GM12878 (cell line): Measurements from ENCODE around the gene TOM1L2. TPM values are rescaled to one million over a fixed set of nuclear protein-coding genes. Genes with fewer than 3 reads are reported as not detected.

Source experiments
- ATAC-seq: fragments of 200-7000 bp; cut with Tn5 transposase; 3 replicates; pipeline ENCODE4 v1.9.1; 2020; ENCODE audit warnings: mild to moderate bottlenecking, moderate library complexity
- BruUV-seq: library from RNA; stranded (reverse); fragments of 400-500 nt; replicated peaks from 2 replicates; lab custom pipeline; 2021; lab: Mats Ljungman, UMichigan
- CTCF ChIA-PET: fragments of 300-600 bp; sonication (Branson Sonifier 250); formaldehyde crosslinking; extraction: SDS; loops from one replicate; lab custom pipeline; 2021; ENCODE audit warnings: inconsistent platforms; lab: Yijun Ruan, JAX
- POLR2A ChIA-PET: fragments of 350-600 bp; formaldehyde crosslinking; extraction: SDS; loops from one replicate; lab custom pipeline; 2021; ENCODE audit warnings: inconsistent platforms; lab: Charles Lee
- RAD21 ChIA-PET: fragments of 300-600 bp; sonication (Branson Sonifier 250); formaldehyde crosslinking; loops from one replicate; lab custom pipeline; 2023; ENCODE audit warnings: antibody characterized with exemption; ENCODE audit not compliant: unreplicated experiment; lab: Charles Lee
- SMC1A ChIA-PET: fragments of 300-600 bp; sonication (Branson Sonifier 250); formaldehyde crosslinking; loops from one replicate; lab custom pipeline; 2023; ENCODE audit not compliant: unreplicated experiment, uncharacterized antibody; lab: Charles Lee
- DNase-seq: peaks from one replicate; pipeline ENCODE4 v3.0.0-alpha.2; 2011; ENCODE audit warnings: low read depth, low spot score
- FAIRE-seq: peaks from 3 replicates; lab custom pipeline; 2011; peaks lifted over from hg19 to GRCh38; lab: Jason Lieb, UNC
- H2AFZ ChIP-seq: 2 replicates; pipeline ENCODE4 v1.6.0; 2011; ENCODE audit warnings: low read depth, low read length, control low read depth; ENCODE audit not compliant: control insufficient read depth
- H3K27ac ChIP-seq: 2 replicates; pipeline ENCODE4 v1.5.1; 2011; ENCODE audit warnings: control low read depth; ENCODE audit not compliant: control insufficient read depth, insufficient read depth
- H3K27me3 ChIP-seq, 2 experiments: replicated peaks in 1 of 2; 2 replicates each; pipeline versions ENCODE4 v1.6.0 to v1.6.1; 2011; ENCODE audit warnings: low read length in 1 of 2; ENCODE audit not compliant: control insufficient read depth in 2 of 2, insufficient read depth in 2 of 2
- H3K36me3 ChIP-seq, 2 experiments: 2 replicates each; pipeline ENCODE4 v1.5.1; 2011; ENCODE audit warnings: low read length in 1 of 2; ENCODE audit not compliant: control insufficient read depth in 2 of 2, insufficient read depth in 2 of 2
- H3K4me1 ChIP-seq: 2 replicates; pipeline ENCODE4 v1.6.1; 2011; ENCODE audit warnings: mild to moderate bottlenecking, low read length, moderate library complexity, mixed read lengths; ENCODE audit not compliant: control insufficient read depth, insufficient read depth
- H3K4me2 ChIP-seq: 2 replicates; pipeline ENCODE4 v1.6.0; 2011; ENCODE audit warnings: control low read depth; ENCODE audit not compliant: control insufficient read depth, insufficient read depth
- H3K4me3 ChIP-seq: fragments of 200-600 bp; sonication (generic); 2 replicates; pipeline ENCODE4 v1.5.1; 2016
- H3K79me2 ChIP-seq: 2 replicates; pipeline ENCODE4 v1.6.0; 2011; ENCODE audit warnings: low read length; ENCODE audit not compliant: control insufficient read depth, insufficient read depth
- H3K9ac ChIP-seq: 2 replicates; pipeline ENCODE4 v1.8.0; 2011; ENCODE audit warnings: low read length, control low read depth, mixed read lengths; ENCODE audit not compliant: control insufficient read depth, insufficient read depth
- H3K9me3 ChIP-seq: replicated peaks from 3 replicates; pipeline ENCODE4 v1.5.1; 2011; ENCODE audit warnings: mild to moderate bottlenecking, low read length; ENCODE audit not compliant: control insufficient read depth, insufficient read depth
- H4K20me1 ChIP-seq: 2 replicates; pipeline ENCODE4 v1.6.0; 2011; ENCODE audit not compliant: control insufficient read depth, insufficient read depth
- CHD4 ChIP-seq: fragments of 200-600 bp; sonication (generic); IDR thresholded peaks from 2 replicates; pipeline ENCODE4 v1.6.1; 2016; ENCODE audit warnings: mild to moderate bottlenecking
- CREM ChIP-seq: IDR thresholded peaks from 2 replicates; pipeline ENCODE4 v1.6.1; 2014; ENCODE audit warnings: antibody characterized with exemption, low read depth
- ETV6 ChIP-seq, 2 experiments: fragments of 450-650 bp in 1 of 2; IDR thresholded peaks in 1 of 2; conservative IDR thresholded peaks in 1 of 2; 2 replicates each; pipeline ENCODE4 v1.6.1; 2014; ENCODE audit warnings: antibody characterized with exemption in 1 of 2, borderline replicate concordance in 1 of 2, low read depth in 1 of 2, mild to moderate bottlenecking in 1 of 2, moderate library complexity in 1 of 2
- FOXM1 ChIP-seq: IDR thresholded peaks from 2 replicates; pipeline ENCODE4 v1.6.1; 2012; ENCODE audit warnings: low read depth, mild to moderate bottlenecking, inconsistent platforms, low read length, moderate library complexity
- HCFC1 ChIP-seq: fragments of 150-350 bp; IDR thresholded peaks from 2 replicates; pipeline ENCODE4 v1.6.1; 2014; ENCODE audit warnings: low read length
- KDM1A ChIP-seq: fragments of 200-600 bp; sonication (generic); IDR thresholded peaks from 2 replicates; pipeline ENCODE4 v1.6.1; 2016; ENCODE audit warnings: borderline replicate concordance
- POLR2AphosphoS2 ChIP-seq: IDR thresholded peaks from 2 replicates; pipeline ENCODE4 v1.6.1; 2011; ENCODE audit warnings: low read depth, mild to moderate bottlenecking, low read length, improper control_type of control experiment, moderate library complexity
- RB1 ChIP-seq: fragments of 450-650 bp; formaldehyde crosslinking; IDR thresholded peaks from 2 replicates; pipeline ENCODE4 v1.6.1; 2017; ENCODE audit warnings: mild to moderate bottlenecking, borderline replicate concordance
- RUNX3 ChIP-seq: IDR thresholded peaks from 2 replicates; pipeline ENCODE4 v1.6.1; 2012; ENCODE audit warnings: low read length, inconsistent platforms
- SMAD1 ChIP-seq: fragments of 450-650 bp; IDR thresholded peaks from 2 replicates; pipeline ENCODE4 v1.6.1; 2018; ENCODE audit warnings: mild to moderate bottlenecking, low read depth; ENCODE audit not compliant: partially characterized antibody
- STAT1 ChIP-seq: fragments of 450-650 bp; conservative IDR thresholded peaks from 2 replicates; pipeline ENCODE4 v1.6.1; 2014; ENCODE audit warnings: antibody characterized with exemption, mild to moderate bottlenecking
- YY1 ChIP-seq: IDR thresholded peaks from 2 replicates; pipeline ENCODE4 v1.6.1; 2011; ENCODE audit warnings: low read depth, mild to moderate bottlenecking, low read length
- ZNF217 ChIP-seq: fragments of 450-650 bp; IDR thresholded peaks from 2 replicates; pipeline ENCODE4 v1.6.1; 2017; ENCODE audit warnings: antibody characterized with exemption, mild to moderate bottlenecking
- WGBS: methylation state at CpG from one replicate; pipeline ENCODE4 v1.1.6; 2016; ENCODE audit warnings: low lambda C conversion rate; ENCODE audit not compliant: insufficient replicate concordance, insufficient coverage; ENCODE audit errors: missing lambda C conversion rate; 5-methylcytosine and 5-hydroxymethylcytosine counted together
- in situ Hi-C: fragments of 300-500 bp; cut with MboI; formaldehyde crosslinking; loops from 9 replicates; pipeline ENCODE4 v1.14.3; 2018; ENCODE audit warnings: mixed read lengths
- intact Hi-C: fragments of 100-400 bp; cut with micrococcal nuclease; formaldehyde crosslinking; loops from one replicate; pipeline ENCODE4 v1.14.2; 2022; ENCODE audit not compliant: unreplicated experiment
- polyA plus RNA-seq, 11 experiments: library from polyadenylated mRNA; depleted of rRNA in 4 of 11; unstranded in 6 of 11; stranded (reverse) in 5 of 11; fragments of >200 nt; fragmentation: Nextera tagmentation in 4 of 11; fragmentation: Illumina TruSeq in 1 of 11; extraction: Ambion mirVana in 4 of 11; extraction: Trizol in 1 of 11; gene quantifications; 1 replicate in 1 of 11; 2 replicates in 10 of 11; pipeline versions ENCODE4 v1.2.1 to v1.2.3, GENCODE V29; 2011 to 2016; ENCODE audit warnings: inconsistent platforms in 2 of 11, missing spikeins in 2 of 11, low read depth in 1 of 11
- total RNA-seq, 4 experiments: library from RNA; depleted of rRNA in 3 of 4; stranded (reverse); fragments of >200 nt in 3 of 4; fragmentation: Illumina TruSeq in 1 of 4; extraction: Trizol in 1 of 4; gene quantifications; 2 replicates each; pipeline versions ENCODE4 v1.2.1 to v1.2.3, GENCODE V29; 2013 to 2021
- TF ChIP-seq, protein P1 (sequence below): IDR thresholded peaks from 2 replicates; pipeline ENCODE4 v1.6.1; 2012; ENCODE audit warnings: low read depth, low read length, improper control_type of control experiment
- TF ChIP-seq, protein P2 (sequence below): fragments of 450-650 bp; IDR thresholded peaks from 2 replicates; pipeline ENCODE4 v1.6.1; 2017; ENCODE audit warnings: mild to moderate bottlenecking
- TF ChIP-seq, protein P3 (sequence below): fragments of 150-350 bp; IDR thresholded peaks from 2 replicates; pipeline ENCODE4 v1.6.1; 2016; ENCODE audit warnings: low read depth, low read length

The TOM1L2 gene
- total and polyA plus RNA-seq, 10 of the 15 experiments (the other 5 are each of a cell fraction or from before 2014, with no cell fraction given) = 0.19 to 19.2 (median 8.1) TPM

DNA sequence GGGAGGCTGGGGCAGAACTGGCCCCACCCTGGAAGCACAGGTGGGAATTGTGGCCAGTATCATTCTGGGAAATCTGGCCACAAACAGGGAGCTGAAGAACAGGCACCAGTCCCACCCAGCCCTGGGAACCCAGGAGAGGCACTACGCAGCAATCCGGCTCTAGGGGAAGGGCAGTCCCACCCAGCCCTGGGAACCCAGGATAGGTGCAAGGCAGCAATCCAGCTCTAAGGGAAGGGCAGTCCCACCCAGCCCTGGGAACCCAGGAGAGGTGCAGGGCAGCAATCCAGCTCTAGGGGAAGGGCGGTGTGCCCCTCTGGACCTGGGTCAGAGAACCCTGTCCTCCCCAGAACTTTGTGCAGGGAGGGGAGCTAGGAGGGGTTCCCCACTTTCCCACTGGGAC lies 7.6 kb upstream of the TOM1L2 start:
- no peak overlapping the region for H2AFZ ChIP-seq
- DNase-seq = no peak

DNA sequence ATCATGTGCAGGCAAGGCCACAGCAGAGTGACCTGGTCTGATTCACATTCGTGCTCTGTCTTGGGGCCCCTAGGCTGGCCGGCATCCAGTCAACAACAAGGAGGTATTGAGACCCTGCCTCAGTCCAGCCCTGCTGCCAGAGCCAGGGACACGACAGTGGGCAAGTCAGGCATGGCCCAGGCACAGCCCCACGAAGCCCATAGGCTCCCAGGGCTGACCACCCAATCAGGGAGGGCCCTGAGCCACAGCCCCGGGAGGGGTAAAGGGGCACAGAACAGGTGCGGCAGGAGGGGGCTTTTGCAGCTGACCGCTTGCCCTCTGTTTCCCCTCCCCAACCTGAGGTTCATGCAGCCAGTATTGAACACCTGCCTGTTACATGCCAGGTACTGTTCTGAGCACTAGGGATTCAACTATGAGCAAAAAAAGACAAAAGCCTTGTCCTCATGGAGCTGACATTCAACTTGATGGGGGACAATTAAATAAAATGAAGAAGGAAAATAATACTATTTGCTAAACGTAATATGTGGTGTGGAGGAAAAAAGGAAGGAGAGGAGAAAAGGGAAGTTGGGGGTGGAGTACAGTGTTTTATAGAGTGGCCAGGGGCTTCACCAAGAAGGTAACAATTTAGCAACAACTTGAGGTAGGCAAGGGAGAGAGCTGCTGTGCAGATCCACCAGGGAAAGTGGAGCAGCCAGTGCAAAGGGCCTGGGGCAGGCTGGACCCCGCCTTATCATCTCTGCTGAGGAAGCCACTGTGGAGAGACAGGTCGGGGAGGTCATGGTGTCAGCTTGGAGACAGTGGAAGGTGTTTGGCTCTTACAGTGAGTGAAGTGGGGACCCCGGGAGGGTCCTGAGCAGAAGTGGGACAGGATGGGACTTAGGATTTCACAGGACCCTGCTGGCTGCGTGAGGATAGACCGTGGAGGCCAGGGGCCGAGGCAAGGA lies 6.6 kb upstream of the TOM1L2 start:
- ChIA-PET CTCF (no interaction called here), SMC1A (no interaction called here), POLR2A (no interaction called here), RAD21 (no interaction called here)
- no peaks in the 10 kb centered on the region for H3K79me2 ChIP-seq
- H3K4me3 ChIP-seq = no peak overlapping the region
- ATAC-seq = peak; percentile 24; the same call in 1 of the 3 replicates
- FAIRE-seq = no peak
- BruUV-seq = no TSS peak
- H3K27ac ChIP-seq = no peak overlapping the region
- no peaks in the 10 kb centered on the region for H4K20me1 ChIP-seq
- no peak overlapping the region for H2AFZ ChIP-seq
- intact Hi-C loops (no loop called here), in situ Hi-C loops (no loop called here)
- no peaks in the 10 kb centered on the region for H3K9me3 ChIP-seq
- no peaks in the 10 kb centered on the region for H3K4me1 ChIP-seq
- no peak overlapping the region for H3K9ac ChIP-seq
- no peaks in the 10 kb centered on the region for H3K27me3 ChIP-seq
- WGBS = 23% methylated on average over 14 of the region's 14 CpGs
- no peak overlapping the region for H3K4me2 ChIP-seq
- no peak for DNase-seq
- H3K36me3 ChIP-seq = no peaks in the 10 kb centered on the region
- TF ChIP-seq HCFC1 (no peak), RB1 (no peak), YY1 (no peak)
- TF ChIP-seq, protein P1, sequence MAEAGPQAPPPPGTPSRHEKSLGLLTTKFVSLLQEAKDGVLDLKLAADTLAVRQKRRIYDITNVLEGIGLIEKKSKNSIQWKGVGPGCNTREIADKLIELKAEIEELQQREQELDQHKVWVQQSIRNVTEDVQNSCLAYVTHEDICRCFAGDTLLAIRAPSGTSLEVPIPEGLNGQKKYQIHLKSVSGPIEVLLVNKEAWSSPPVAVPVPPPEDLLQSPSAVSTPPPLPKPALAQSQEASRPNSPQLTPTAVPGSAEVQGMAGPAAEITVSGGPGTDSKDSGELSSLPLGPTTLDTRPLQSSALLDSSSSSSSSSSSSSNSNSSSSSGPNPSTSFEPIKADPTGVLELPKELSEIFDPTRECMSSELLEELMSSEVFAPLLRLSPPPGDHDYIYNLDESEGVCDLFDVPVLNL = no peak
- TF ChIP-seq, protein P2, sequence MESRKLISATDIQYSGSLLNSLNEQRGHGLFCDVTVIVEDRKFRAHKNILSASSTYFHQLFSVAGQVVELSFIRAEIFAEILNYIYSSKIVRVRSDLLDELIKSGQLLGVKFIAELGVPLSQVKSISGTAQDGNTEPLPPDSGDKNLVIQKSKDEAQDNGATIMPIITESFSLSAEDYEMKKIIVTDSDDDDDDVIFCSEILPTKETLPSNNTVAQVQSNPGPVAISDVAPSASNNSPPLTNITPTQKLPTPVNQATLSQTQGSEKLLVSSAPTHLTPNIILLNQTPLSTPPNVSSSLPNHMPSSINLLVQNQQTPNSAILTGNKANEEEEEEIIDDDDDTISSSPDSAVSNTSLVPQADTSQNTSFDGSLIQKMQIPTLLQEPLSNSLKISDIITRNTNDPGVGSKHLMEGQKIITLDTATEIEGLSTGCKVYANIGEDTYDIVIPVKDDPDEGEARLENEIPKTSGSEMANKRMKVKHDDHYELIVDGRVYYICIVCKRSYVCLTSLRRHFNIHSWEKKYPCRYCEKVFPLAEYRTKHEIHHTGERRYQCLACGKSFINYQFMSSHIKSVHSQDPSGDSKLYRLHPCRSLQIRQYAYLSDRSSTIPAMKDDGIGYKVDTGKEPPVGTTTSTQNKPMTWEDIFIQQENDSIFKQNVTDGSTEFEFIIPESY = no peak
- TF ChIP-seq, protein P3, sequence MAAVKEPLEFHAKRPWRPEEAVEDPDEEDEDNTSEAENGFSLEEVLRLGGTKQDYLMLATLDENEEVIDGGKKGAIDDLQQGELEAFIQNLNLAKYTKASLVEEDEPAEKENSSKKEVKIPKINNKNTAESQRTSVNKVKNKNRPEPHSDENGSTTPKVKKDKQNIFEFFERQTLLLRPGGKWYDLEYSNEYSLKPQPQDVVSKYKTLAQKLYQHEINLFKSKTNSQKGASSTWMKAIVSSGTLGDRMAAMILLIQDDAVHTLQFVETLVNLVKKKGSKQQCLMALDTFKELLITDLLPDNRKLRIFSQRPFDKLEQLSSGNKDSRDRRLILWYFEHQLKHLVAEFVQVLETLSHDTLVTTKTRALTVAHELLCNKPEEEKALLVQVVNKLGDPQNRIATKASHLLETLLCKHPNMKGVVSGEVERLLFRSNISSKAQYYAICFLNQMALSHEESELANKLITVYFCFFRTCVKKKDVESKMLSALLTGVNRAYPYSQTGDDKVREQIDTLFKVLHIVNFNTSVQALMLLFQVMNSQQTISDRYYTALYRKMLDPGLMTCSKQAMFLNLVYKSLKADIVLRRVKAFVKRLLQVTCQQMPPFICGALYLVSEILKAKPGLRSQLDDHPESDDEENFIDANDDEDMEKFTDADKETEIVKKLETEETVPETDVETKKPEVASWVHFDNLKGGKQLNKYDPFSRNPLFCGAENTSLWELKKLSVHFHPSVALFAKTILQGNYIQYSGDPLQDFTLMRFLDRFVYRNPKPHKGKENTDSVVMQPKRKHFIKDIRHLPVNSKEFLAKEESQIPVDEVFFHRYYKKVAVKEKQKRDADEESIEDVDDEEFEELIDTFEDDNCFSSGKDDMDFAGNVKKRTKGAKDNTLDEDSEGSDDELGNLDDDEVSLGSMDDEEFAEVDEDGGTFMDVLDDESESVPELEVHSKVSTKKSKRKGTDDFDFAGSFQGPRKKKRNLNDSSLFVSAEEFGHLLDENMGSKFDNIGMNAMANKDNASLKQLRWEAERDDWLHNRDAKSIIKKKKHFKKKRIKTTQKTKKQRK = no peak

More for the DNA sequence above, 7.6 kb upstream of the TOM1L2 start:
- Histone ChIP-seq H3K27me3 (no peaks in the 10 kb centered on the region), H3K27ac (no peak overlapping the region), H3K9ac (no peak overlapping the region), H3K36me3 (no peaks in the 10 kb centered on the region), H3K4me2 (no peak overlapping the region), H3K4me1 (no peaks in the 10 kb centered on the region), H3K79me2 (no peaks in the 10 kb centered on the region), H3K4me3 (no peak overlapping the region), H3K9me3 (no peaks in the 10 kb centered on the region), H4K20me1 (no peaks in the 10 kb centered on the region)
- ChIA-PET RAD21 (no interaction called here), SMC1A (interaction anchor here (0.7 kb wide), 1 partner anchor 14 kb away, joined by 3 read pairs; no protein-coding TSS in a partner anchor), CTCF (no interaction called here), POLR2A (no interaction called here)
- in situ Hi-C loops = no loop called here
- no TSS peak for BruUV-seq
- WGBS = 54% methylated on average over 3 of the region's 3 CpGs
- TF ChIP-seq STAT1 (no peak), SMAD1 (no peak), CHD4 (no peak), FOXM1 (no peak), POLR2AphosphoS2 (no peak), ZNF217 (no peak), RUNX3 (no peak), ETV6 (conservative IDR thresholded peaks at IDR 0.05 in 1 of 2, IDR thresholded peaks at IDR 0.05 in 1 of 2; ENCODE audit: borderline replicate concordance in 1 of 2, low read depth in 1 of 2) (no peak), KDM1A (no peak), CREM (no peak)
- TF ChIP-seq, all 136 proteins: peak for 0
- intact Hi-C loops = no loop called here
- ATAC-seq (no peak), FAIRE-seq (no peak)
